GM18861 (cell line): Measurements from ENCODE around the gene SHISA9.

Source experiments
- ATAC-seq: cut with Tn5 transposase; IDR thresholded peaks from one replicate; pipeline ENCODE4 v1.9.1; 2021; ENCODE audit not compliant: unreplicated experiment

SHISA9 gene

GRCh38 chr16:13158427-13158826 is 257.0 kb downstream of the SHISA9 start:
- no peak for ATAC-seq

DNA sequence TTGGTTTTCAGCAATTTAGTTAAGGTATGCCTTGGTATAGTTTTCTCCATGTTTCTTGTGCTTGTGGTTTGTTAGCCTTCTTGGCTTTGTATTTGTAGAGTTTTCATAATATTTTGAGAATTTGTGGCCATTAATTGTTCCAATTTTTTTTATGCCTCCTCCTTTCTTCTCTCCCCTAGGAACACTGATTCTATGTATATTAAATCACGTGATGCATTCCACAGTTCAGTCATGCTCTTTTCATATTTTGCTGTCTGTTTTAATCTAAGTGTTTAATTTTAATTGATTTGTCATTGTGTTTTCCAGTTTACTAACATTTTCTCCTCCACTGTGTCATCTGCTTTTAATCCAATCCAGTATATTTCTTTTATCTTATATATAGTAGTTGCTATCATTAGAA is 263.6 kb downstream of the SHISA9 start:
- ATAC-seq, result no peak

DNA sequence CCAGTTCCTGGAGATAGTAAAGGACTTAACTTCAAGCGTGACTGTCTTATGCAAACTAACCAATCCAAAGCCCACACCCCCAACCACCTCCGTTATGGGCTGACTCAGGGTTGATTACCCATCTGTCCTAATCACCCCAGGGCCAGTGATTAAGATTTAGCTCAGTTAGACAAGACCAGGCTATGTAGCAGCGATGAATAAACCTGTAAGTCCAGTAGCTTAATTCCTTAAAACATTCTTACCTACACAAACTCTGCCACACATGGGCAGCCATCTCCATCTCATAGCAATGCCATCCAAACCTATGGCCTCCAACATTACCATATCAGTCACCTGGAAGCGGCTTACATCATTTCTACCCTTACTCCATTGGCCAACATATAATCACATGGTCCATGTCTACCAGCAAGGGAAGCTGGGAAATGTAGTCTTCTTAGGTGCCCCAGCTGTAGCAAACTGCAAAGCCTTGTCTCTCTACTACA is 266.7 kb downstream of the SHISA9 start:
- ATAC-seq, result no peak

- ATAC-seq, result no peak
These were observed 269.9 kb downstream of the SHISA9 start for GRCh38 chr16:13171313-13171712.

DNA sequence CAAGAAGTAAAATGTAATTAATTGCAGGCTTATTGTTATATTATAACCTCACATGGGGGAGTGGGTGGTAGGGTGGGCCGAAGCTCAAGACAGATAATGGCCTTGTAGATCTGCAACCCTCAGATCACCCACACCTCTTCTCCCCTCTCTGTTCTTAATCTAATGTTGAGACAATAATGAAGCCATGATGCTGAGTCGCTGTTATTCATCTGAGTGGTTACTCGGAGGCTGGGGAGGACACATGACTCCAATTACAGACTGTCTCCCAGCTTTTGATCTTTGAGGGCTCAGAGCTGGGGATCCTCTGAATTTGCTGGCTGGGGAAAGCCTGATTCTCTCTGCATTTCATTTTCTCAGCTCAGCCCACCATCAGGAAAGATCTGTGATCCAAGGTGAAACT is 275.3 kb downstream of the SHISA9 start:
- ATAC-seq, result no peak

DNA sequence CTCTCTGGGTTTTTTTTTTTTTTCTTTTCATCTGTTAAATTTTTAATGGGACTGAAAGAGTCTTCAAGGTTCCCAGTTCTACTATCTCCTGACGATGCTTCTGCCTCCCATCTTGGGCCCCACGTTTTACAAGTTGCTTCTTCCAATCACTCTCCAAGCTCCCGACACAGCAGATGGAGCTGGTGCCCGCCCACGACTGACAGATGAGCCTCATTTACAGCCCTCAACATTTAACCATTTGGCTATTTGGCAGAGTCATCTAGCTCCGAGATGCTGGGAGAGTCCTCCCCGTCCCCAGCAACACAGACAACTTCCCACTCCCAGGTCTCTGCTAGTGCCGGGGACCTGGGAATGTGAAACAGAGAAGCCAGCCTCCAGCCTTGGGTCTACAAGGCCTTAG is 276.9 kb downstream of the SHISA9 start:
- no peak for ATAC-seq

DNA sequence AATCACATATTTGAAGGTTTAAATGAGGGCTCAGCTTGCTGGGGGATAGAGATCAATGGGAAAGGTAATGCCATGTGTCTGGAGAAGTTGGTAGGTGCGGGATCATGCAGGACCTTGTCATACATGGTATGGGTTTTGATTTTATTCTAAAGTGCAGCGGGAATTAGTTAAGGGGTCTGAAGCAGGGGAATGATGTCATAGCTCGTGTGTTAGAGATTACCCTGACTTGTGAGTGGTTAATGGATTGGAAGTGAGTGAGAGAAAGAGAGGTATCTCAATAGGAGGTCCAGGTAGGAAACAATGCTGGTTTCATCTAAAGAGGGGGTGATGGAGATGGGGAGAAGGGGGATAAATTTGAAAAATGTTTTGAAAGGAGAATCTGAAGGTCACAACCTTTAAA is 280.0 kb downstream of the SHISA9 start:
- no peak for ATAC-seq

GRCh38 chr16:13186813-13187212 is 285.4 kb downstream of the SHISA9 start:
- no peak for ATAC-seq

GRCh38 chr16:13189250-13189649 is 287.9 kb downstream of the SHISA9 start:
- no peak for ATAC-seq

GRCh38 chr16:13193721-13194120 is 292.3 kb downstream of the SHISA9 start:
- no peak for ATAC-seq

DNA sequence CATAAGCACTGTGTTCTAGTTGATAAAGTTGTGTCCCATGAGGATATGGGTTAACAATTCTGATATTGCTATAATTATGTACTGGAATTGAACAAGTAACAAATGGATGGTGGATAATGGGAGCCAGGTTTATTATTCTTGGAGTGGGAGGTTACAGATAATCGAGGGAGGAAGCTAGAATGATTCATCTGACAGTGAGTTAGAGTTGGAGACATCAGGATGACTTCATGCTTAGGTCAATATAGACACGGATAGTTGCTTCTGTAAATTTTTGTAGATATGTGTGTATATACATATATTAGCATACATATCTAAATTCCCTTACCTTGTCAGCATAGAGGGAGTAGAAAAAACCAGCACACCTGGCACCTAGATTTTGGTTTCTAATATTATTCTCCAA is 293.4 kb downstream of the SHISA9 start:
- ATAC-seq, result no peak

- ATAC-seq, result no peak
These were observed 302.3 kb downstream of the SHISA9 start for GRCh38 chr16:13203725-13204124.

DNA sequence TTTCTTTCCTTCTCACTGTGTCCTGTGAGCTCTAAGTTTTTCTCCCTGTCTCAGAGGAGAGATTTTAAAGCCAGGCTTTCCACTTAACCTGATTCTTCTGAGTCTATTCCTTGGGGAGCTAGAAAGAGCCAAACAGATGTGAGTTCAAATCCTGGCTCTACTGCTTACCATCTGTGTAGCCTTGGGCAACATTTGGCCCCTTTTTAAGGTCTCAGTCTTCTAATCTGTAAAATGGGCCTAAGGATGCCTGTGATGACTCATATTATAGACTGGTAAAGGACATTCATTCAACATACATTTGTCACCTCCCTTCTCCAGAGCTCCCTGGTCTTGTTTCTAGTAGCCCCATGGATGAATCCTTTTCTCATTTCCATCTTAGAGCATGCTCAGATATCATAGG is 304.0 kb downstream of the SHISA9 start:
- ATAC-seq, result no peak

GRCh38 chr16:13206606-13207005 is 305.2 kb downstream of the SHISA9 start:
- ATAC-seq, result no peak

GRCh38 chr16:13207151-13207550 is 305.8 kb downstream of the SHISA9 start:
- no peak for ATAC-seq

- no peak for ATAC-seq
These were observed 322.3 kb downstream of the SHISA9 start for GRCh38 chr16:13223666-13224065.

GRCh38 chr16:13229039-13229438 is 327.6 kb downstream of the SHISA9 start:
- no peak for ATAC-seq

GRCh38 chr16:13231365-13231764 is 330.0 kb downstream of the SHISA9 start:
- no peak for ATAC-seq

DNA sequence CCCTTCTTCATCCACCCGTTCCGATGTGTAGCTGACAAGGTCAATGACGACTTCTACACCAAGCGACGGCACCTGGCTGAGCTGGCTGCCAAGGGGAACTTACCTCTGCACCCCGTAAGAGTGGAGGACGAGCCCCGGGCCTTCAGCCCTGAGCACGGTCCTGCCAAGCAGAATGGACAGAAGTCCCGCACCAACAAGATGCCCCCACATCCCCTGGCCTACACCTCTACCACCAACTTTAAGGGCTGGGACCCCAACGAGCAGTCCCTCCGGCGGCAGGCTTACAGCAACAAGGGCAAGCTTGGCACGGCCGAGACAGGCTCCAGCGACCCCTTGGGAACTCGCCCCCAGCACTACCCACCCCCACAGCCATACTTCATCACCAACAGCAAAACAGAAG is 333.6 kb downstream of the SHISA9 start:
- ATAC-seq, result no peak

- ATAC-seq, result no peak
These were observed 334.9 kb downstream of the SHISA9 start for GRCh38 chr16:13236308-13236707.

DNA sequence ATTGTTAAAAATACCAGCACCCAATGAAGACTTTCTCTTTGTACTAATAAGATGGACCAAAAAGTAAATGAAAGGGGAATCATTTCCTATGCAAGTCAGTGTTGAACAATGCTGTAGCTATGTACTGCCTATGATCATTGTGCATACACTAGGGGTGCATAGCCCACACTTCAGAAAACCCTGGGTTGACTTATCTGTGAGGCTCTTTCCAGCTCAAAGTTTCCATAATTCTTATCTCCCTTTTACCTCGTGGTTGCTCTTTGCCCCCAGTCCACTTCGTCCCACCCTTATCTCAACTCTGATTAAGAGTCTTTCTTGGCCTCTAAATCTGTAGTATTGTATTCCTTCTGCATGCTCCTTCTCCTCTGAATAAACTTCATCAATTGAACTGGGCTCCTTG is 336.8 kb downstream of the SHISA9 start:
- ATAC-seq, result no peak

DNA sequence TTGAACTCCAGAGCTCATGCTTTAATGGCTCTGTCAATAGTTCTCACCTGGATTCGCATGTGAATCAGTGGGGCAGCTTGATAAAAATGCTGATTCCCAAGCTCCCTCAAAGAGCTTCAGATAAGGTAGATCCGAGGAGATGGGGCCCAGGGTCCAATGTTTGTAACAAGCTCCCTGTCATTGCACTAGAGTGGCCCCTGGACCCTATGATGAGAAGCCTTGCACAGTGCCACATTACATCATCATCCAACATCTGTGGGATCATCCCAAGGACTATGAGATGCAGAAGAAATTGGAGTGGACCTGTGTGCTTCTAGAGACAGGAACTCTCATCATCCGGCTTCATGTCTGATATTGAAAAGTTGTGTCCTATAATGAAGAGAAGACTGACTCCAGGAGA is 340.8 kb downstream of the SHISA9 start:
- no peak for ATAC-seq

GRCh38 chr16:13244770-13245169 is 343.4 kb downstream of the SHISA9 start:
- no peak for ATAC-seq
